Mammary epithelial cell (primary cell): ENCODE results near the gene SLC24A3.

Experiments used
- EZH2 ChIP-seq: IDR thresholded peaks from 2 replicates; pipeline ENCODE4 v1.6.1; 2012; ENCODE audit warnings: low read length, inconsistent platforms, borderline replicate concordance
- TF ChIP-seq, protein P1 (sequence below), 2 donors: IDR thresholded peaks in 1 of 2; conservative IDR thresholded peaks in 1 of 2; 2 replicates each; pipeline ENCODE4 v1.5.1; 2011 to 2012; ENCODE audit warnings: inconsistent platforms in 2 of 2, low read length in 2 of 2, mild to moderate bottlenecking in 2 of 2, control low read depth in 1 of 2, low read depth in 1 of 2; ENCODE audit not compliant: insufficient read depth in 1 of 2; ENCODE audit errors: extremely low read depth in 1 of 2

GRCh38 chr20:19676202-19676601, 463.8 kb downstream of the SLC24A3 start:
- TF ChIP-seq, protein P1, sequence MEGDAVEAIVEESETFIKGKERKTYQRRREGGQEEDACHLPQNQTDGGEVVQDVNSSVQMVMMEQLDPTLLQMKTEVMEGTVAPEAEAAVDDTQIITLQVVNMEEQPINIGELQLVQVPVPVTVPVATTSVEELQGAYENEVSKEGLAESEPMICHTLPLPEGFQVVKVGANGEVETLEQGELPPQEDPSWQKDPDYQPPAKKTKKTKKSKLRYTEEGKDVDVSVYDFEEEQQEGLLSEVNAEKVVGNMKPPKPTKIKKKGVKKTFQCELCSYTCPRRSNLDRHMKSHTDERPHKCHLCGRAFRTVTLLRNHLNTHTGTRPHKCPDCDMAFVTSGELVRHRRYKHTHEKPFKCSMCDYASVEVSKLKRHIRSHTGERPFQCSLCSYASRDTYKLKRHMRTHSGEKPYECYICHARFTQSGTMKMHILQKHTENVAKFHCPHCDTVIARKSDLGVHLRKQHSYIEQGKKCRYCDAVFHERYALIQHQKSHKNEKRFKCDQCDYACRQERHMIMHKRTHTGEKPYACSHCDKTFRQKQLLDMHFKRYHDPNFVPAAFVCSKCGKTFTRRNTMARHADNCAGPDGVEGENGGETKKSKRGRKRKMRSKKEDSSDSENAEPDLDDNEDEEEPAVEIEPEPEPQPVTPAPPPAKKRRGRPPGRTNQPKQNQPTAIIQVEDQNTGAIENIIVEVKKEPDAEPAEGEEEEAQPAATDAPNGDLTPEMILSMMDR (conservative IDR thresholded peaks at IDR 0.05 in 1 of 2, IDR thresholded peaks at IDR 0.05 in 1 of 2; ENCODE audit: extremely low read depth in 1 of 2, insufficient read depth in 1 of 2, low read depth in 1 of 2, low read length in 2 of 2) = no peak
- TF ChIP-seq EZH2 = no peak
